Mesendoderm (in vitro differentiated cells): Measurements from ENCODE around the gene NFASC.

Experiments used
- DNase-seq: peaks from one replicate; pipeline ENCODE4 v3.0.0; 2013
- H2AK5ac ChIP-seq: 2 replicates; pipeline ENCODE4 v1.6.1; 2013; ENCODE audit warnings: low read length, inconsistent platforms
- H2BK120ac ChIP-seq: 2 replicates; pipeline ENCODE4 v1.6.1; 2013; ENCODE audit warnings: low read depth, mild to moderate bottlenecking, low read length, moderate library complexity, mixed read lengths
- H2BK15ac ChIP-seq: replicated peaks from 2 replicates; pipeline ENCODE4 v1.6.1; 2013; ENCODE audit warnings: low read depth, mild to moderate bottlenecking, moderate library complexity
- H2BK5ac ChIP-seq: 2 replicates; pipeline ENCODE4 v1.6.1; 2013; ENCODE audit warnings: low read length, inconsistent platforms
- H3K18ac ChIP-seq: 2 replicates; pipeline ENCODE4 v1.6.1; 2013; ENCODE audit warnings: mild to moderate bottlenecking, low read length, mixed read lengths
- H3K23ac ChIP-seq: one replicate; pipeline ENCODE4 v1.6.1; 2013; ENCODE audit warnings: low read length
- H3K27ac ChIP-seq: 2 replicates; pipeline ENCODE4 v1.5.1; 2013; ENCODE audit warnings: low read depth, mild to moderate bottlenecking, inconsistent platforms, low read length, moderate library complexity
- H3K27me3 ChIP-seq: 2 replicates; pipeline ENCODE4 v1.6.1; 2013; ENCODE audit warnings: low read length, control low read depth, mild to moderate bottlenecking, inconsistent platforms; ENCODE audit not compliant: insufficient read depth, poor library complexity
- H3K36me3 ChIP-seq: 2 replicates; pipeline ENCODE4 v1.6.1; 2013; ENCODE audit warnings: low read length, inconsistent platforms; ENCODE audit not compliant: control insufficient read depth, insufficient read depth
- H3K4ac ChIP-seq: one replicate; pipeline ENCODE4 v1.6.1; 2013; ENCODE audit warnings: low read depth, mild to moderate bottlenecking, low read length, moderate library complexity
- H3K4me1 ChIP-seq: 2 replicates; pipeline ENCODE4 v1.6.1; 2013; ENCODE audit warnings: low read depth, low read length, inconsistent platforms; ENCODE audit not compliant: control insufficient read depth
- H3K4me2 ChIP-seq: 2 replicates; pipeline ENCODE4 v1.6.1; 2013; ENCODE audit warnings: low read length
- H3K4me3 ChIP-seq: 2 replicates; pipeline ENCODE4 v1.5.1; 2013; ENCODE audit warnings: mild to moderate bottlenecking, low read length
- H3K56ac ChIP-seq: one replicate; pipeline ENCODE4 v1.6.1; 2013; ENCODE audit warnings: low read length
- H3K79me1 ChIP-seq: 2 replicates; pipeline ENCODE4 v1.6.1; 2013; ENCODE audit warnings: low read length, inconsistent platforms
- H3K79me2 ChIP-seq: 2 replicates; pipeline ENCODE4 v1.6.1; 2013; ENCODE audit warnings: mild to moderate bottlenecking, low read length; ENCODE audit not compliant: control insufficient read depth, insufficient read depth
- H3K9ac ChIP-seq: 2 replicates; pipeline ENCODE4 v1.6.1; 2013; ENCODE audit warnings: low read length, inconsistent platforms
- H4K5ac ChIP-seq: one replicate; pipeline ENCODE4 v1.6.1; 2013; ENCODE audit warnings: low read length
- H4K8ac ChIP-seq: one replicate; pipeline ENCODE4 v1.6.1; 2013; ENCODE audit warnings: low read depth, mild to moderate bottlenecking, control low read depth, low read length, moderate library complexity
- WGBS: extraction: QIAGEN DNeasy Blood & Tissue Kit; methylation state at CpG from one replicate; pipeline ENCODE4 v1.1.7; 2013; ENCODE audit warnings: low lambda C conversion rate, missing lambda C conversion rate; ENCODE audit not compliant: insufficient coverage; ENCODE audit errors: extremely low coverage; 5-methylcytosine and 5-hydroxymethylcytosine counted together

NFASC gene

DNA sequence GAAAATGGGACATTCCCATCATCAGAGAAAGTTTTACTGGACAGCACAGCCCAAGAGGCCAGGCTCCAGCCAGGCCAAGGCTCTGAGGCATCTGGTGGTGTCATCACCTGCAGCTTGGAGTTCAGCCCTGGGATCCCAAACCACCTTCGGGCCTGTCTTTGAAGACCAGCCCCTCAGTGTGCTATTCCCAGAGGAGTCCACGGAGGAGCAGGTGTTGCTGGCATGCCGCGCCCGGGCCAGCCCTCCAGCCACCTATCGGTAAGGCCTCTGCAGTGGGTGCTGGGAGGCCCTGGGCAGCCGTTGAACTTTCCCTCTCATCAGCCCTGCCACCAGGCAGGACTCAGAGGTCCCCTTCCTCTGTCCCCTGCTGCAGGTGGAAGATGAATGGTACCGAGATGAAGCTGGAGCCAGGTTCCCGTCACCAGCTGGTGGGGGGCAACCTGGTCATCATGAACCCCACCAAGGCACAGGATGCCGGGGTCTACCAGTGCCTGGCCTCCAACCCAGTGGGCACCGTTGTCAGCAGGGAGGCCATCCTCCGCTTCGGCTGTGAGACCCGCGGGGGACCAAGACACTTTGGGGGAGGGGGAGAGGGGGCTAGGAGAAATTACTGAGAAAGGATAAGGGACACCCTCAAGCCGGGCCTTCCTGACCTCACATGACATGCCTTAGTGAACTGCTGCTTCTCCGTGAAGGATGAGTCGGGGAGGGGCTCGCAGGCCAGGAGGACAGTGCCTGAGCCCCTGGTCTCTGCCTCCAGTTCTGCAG is 187.3 kb downstream of the NFASC start:
- Histone ChIP-seq H3K27ac (no peak overlapping the region), H3K4me1 (no peaks in the 10 kb centered on the region), H3K79me1 (no peaks in the 10 kb centered on the region), H3K56ac (no peak overlapping the region), H3K4me3 (no peak overlapping the region), H3K4ac (no peak overlapping the region), H3K4me2 (no peak overlapping the region), H2AK5ac (no peak overlapping the region), H3K18ac (no peak overlapping the region), H3K36me3 (no peaks in the 10 kb centered on the region), H2BK15ac (no peak overlapping the region), H4K5ac (no peak overlapping the region), H3K9ac (no peak overlapping the region), H3K27me3 (no peaks in the 10 kb centered on the region), H4K8ac (no peak overlapping the region), H2BK5ac (no peak overlapping the region), H3K23ac (no peak overlapping the region), H3K79me2 (no peaks in the 10 kb centered on the region), H2BK120ac (no peak overlapping the region)
- WGBS, result no CpG with 5 or more reads among the region's 19 CpGs
- no peak for DNase-seq

DNA sequence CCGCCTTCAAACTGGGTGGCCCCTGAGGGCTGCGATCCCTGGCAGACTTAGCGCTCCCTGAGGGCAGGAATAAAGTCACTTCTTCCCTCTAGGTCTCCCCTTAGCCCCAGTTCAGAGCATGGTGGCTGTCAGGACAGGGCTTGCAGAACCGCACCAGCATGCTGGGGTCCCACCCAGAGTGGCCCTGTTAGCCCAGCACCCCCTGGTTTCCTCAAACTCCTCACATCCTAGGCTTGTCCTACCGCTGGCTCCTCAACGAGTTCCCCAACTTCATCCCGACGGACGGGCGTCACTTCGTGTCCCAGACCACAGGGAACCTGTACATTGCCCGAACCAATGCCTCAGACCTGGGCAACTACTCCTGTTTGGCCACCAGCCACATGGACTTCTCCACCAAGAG is 188.2 kb downstream of the NFASC start:
- H3K4ac ChIP-seq, result no peak overlapping the region
- H2BK5ac ChIP-seq, result no peak overlapping the region
- H3K36me3 ChIP-seq, result no peaks in the 10 kb centered on the region
- no peaks in the 10 kb centered on the region for H3K4me1 ChIP-seq
- H2BK120ac ChIP-seq, result no peak overlapping the region
- no CpG with 5 or more reads among the region's 12 CpGs for WGBS
- no peak for DNase-seq
- no peak overlapping the region for H4K8ac ChIP-seq
- no peak overlapping the region for H3K56ac ChIP-seq
- no peak overlapping the region for H3K4me3 ChIP-seq
- no peak overlapping the region for H2BK15ac ChIP-seq
- no peak overlapping the region for H3K18ac ChIP-seq
- no peak overlapping the region for H3K23ac ChIP-seq
- H2AK5ac ChIP-seq, result no peak overlapping the region
- no peaks in the 10 kb centered on the region for H3K27me3 ChIP-seq
- no peak overlapping the region for H3K9ac ChIP-seq
- no peaks in the 10 kb centered on the region for H3K79me2 ChIP-seq
- H3K79me1 ChIP-seq, result no peaks in the 10 kb centered on the region
- no peak overlapping the region for H4K5ac ChIP-seq
- no peak overlapping the region for H3K4me2 ChIP-seq
- H3K27ac ChIP-seq, result no peak overlapping the region

DNA sequence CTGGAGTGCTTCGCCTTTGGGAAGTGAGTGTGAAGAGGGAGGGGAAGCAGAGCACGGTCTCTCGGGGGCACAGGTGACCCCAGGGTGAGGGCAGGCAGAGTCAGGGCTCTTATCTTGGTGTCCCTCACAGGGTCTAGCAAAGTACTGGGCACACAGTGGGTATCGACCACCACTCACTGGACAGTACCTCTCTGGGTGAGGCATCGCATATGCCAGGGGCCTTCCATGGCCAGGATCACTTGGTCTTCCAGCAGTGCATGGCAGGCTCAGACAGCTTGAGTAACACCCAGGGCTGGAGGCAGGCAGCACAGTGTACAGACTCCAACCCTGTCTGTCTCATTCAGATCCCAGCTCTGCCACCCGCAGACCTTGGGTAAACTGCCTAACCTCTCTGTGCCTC is 189.0 kb downstream of the NFASC start:
- no peak overlapping the region for H3K56ac ChIP-seq
- no peaks in the 10 kb centered on the region for H3K36me3 ChIP-seq
- no peak overlapping the region for H2AK5ac ChIP-seq
- no peak overlapping the region for H3K9ac ChIP-seq
- no CpG with 5 or more reads among the region's 6 CpGs for WGBS
- no peaks in the 10 kb centered on the region for H3K79me2 ChIP-seq
- H3K4me1 ChIP-seq, result no peaks in the 10 kb centered on the region
- H3K4me2 ChIP-seq, result no peak overlapping the region
- H4K8ac ChIP-seq, result no peak overlapping the region
- no peak overlapping the region for H3K23ac ChIP-seq
- no peak overlapping the region for H2BK120ac ChIP-seq
- no peak overlapping the region for H2BK5ac ChIP-seq
- no peak for DNase-seq
- H3K27me3 ChIP-seq, result no peaks in the 10 kb centered on the region
- no peak overlapping the region for H3K18ac ChIP-seq
- no peaks in the 10 kb centered on the region for H3K79me1 ChIP-seq
- no peak overlapping the region for H3K4me3 ChIP-seq
- H3K4ac ChIP-seq, result no peak overlapping the region
- no peak overlapping the region for H4K5ac ChIP-seq
- H2BK15ac ChIP-seq, result no peak overlapping the region
- no peak overlapping the region for H3K27ac ChIP-seq

DNA sequence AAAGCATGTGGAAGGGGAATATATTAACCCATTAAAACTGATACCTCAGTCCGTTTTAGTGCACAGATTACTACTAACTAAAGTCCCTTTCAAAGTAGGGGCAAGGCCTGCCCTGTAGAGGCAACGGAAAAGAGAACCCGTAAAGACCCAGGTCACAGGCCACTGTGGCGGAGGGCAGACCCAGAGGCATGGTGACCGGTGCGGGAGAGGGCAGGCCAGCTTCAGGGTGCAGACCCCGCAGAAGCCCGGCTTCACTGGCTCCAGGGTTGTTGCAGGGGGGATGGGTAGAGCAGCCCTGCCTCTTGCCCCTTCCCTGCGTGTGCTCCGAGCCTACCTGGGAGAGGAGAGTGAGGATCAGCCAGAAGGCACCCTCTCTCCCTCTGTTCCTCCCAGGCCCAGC is 190.1 kb downstream of the NFASC start:
- Histone ChIP-seq H3K79me2 (no peaks in the 10 kb centered on the region), H3K56ac (no peak overlapping the region), H3K4me1 (no peaks in the 10 kb centered on the region), H3K79me1 (no peaks in the 10 kb centered on the region), H4K5ac (no peak overlapping the region), H3K4me3 (no peak overlapping the region), H3K4me2 (no peak overlapping the region), H2BK15ac (no peak overlapping the region), H2AK5ac (no peak overlapping the region), H3K27ac (no peak overlapping the region), H2BK120ac (no peak overlapping the region), H4K8ac (no peak overlapping the region), H3K9ac (no peak overlapping the region), H3K27me3 (no peaks in the 10 kb centered on the region), H3K18ac (no peak overlapping the region), H3K4ac (no peak overlapping the region), H3K36me3 (no peaks in the 10 kb centered on the region), H3K23ac (no peak overlapping the region), H2BK5ac (no peak overlapping the region)
- DNase-seq, result no peak
- no CpG with 5 or more reads among the region's 10 CpGs for WGBS

DNA sequence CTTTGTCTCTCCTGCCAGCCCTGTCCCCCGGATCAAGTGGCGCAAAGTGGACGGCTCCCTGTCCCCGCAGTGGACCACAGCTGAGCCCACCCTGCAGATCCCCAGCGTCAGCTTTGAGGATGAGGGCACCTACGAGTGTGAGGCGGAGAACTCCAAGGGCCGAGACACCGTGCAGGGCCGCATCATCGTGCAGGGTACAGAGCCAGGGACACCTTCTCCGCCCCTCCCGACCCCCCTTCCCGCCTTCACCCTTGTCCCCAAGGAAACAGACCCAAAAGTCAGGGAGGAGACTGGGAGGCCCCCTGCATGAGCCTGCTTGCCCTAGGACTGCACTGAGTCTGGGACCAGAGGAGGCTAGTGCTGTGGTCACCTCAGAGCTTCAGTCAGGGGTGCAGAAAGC is 190.6 kb downstream of the NFASC start:
- no peaks in the 10 kb centered on the region for H3K27me3 ChIP-seq
- H3K79me2 ChIP-seq, result no peaks in the 10 kb centered on the region
- no peak overlapping the region for H3K4me3 ChIP-seq
- no peaks in the 10 kb centered on the region for H3K79me1 ChIP-seq
- H3K4me2 ChIP-seq, result no peak overlapping the region
- no peak overlapping the region for H3K23ac ChIP-seq
- WGBS, result no CpG with 5 or more reads among the region's 14 CpGs
- H3K9ac ChIP-seq, result no peak overlapping the region
- peak overlapping the region; percentile 57 for H3K56ac ChIP-seq
- H3K4me1 ChIP-seq, result no peaks in the 10 kb centered on the region
- H4K5ac ChIP-seq, result no peak overlapping the region
- no peak overlapping the region for H2BK15ac ChIP-seq
- H3K36me3 ChIP-seq, result no peaks in the 10 kb centered on the region
- H3K27ac ChIP-seq, result no peak overlapping the region
- H4K8ac ChIP-seq, result no peak overlapping the region
- H2BK5ac ChIP-seq, result no peak overlapping the region
- H2BK120ac ChIP-seq, result no peak overlapping the region
- no peak overlapping the region for H3K4ac ChIP-seq
- no peak overlapping the region for H2AK5ac ChIP-seq
- no peak overlapping the region for H3K18ac ChIP-seq
- DNase-seq, result no peak

DNA sequence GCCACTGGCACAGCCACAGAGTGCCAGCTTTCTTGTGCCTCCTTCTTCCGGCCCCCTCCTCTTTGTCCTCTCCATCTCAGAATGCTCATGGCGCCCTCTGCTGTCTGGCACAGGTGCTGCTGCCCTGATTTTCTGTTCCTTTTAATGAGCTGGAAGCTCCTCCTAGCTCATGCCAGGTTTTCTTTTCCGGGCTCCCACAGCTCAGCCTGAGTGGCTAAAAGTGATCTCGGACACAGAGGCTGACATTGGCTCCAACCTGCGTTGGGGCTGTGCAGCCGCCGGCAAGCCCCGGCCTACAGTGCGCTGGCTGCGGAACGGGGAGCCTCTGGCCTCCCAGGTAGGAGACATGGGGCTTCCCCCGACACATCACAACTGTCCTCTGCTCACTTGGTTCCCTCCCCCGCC is 191.0 kb downstream of the NFASC start:
- no peaks in the 10 kb centered on the region for H3K27me3 ChIP-seq
- no peaks in the 10 kb centered on the region for H3K79me1 ChIP-seq
- H3K4me1 ChIP-seq, result no peaks in the 10 kb centered on the region
- H3K4me2 ChIP-seq, result no peak overlapping the region
- H4K8ac ChIP-seq, result no peak overlapping the region
- no peak overlapping the region for H3K23ac ChIP-seq
- no peak overlapping the region for H3K27ac ChIP-seq
- no peaks in the 10 kb centered on the region for H3K36me3 ChIP-seq
- DNase-seq, result peak; percentile 88
- H4K5ac ChIP-seq, result no peak overlapping the region
- H2BK120ac ChIP-seq, result no peak overlapping the region
- H3K9ac ChIP-seq, result no peak overlapping the region
- no CpG with 5 or more reads among the region's 13 CpGs for WGBS
- H2BK15ac ChIP-seq, result no peak overlapping the region
- no peaks in the 10 kb centered on the region for H3K79me2 ChIP-seq
- H2BK5ac ChIP-seq, result no peak overlapping the region
- no peak overlapping the region for H3K4ac ChIP-seq
- H3K56ac ChIP-seq, result no peak overlapping the region
- H3K18ac ChIP-seq, result no peak overlapping the region
- H2AK5ac ChIP-seq, result no peak overlapping the region
- H3K4me3 ChIP-seq, result no peak overlapping the region
